Esophagus squamous epithelium (tissue), 4 donors: ENCODE data around the gene ITGB2.

Experiments
- CTCF ChIP-seq, 6 experiments: fragments of 450-650 bp in 4 of 6; fragments of 200-600 bp in 2 of 6; sonication (generic) in 2 of 6; IDR thresholded peaks; one replicate each; pipeline ENCODE4 v1.5.1; 2016 to 2019; ENCODE audit warnings: antibody characterized with exemption in 6 of 6, mild to moderate bottlenecking in 4 of 6, moderate library complexity in 4 of 6
- POLR2A ChIP-seq, 4 donors: fragments of 450-650 bp; IDR thresholded peaks; one replicate each; pipeline ENCODE4 v1.6.1; 2017; ENCODE audit warnings: antibody characterized with exemption in 4 of 4, mild to moderate bottlenecking in 4 of 4, moderate library complexity in 3 of 4

- TF ChIP-seq POLR2A (IDR thresholded peaks at IDR 0.05), result no peak
- no peak for TF ChIP-seq CTCF (IDR thresholded peaks at IDR 0.05)
Measured at GRCh38 chr21:44944596-44944995, 23.9 kb upstream of the ITGB2 start.
